ENCODE measurements around the gene S1PR1. TPM values are rescaled to one million over a fixed set of nuclear protein-coding genes. Genes with fewer than 3 reads are reported as not detected.

Gene S1PR1
- polyA plus RNA-seq, 3 donors = 0.36 to 0.64 (median 0.43) TPM

DNA sequence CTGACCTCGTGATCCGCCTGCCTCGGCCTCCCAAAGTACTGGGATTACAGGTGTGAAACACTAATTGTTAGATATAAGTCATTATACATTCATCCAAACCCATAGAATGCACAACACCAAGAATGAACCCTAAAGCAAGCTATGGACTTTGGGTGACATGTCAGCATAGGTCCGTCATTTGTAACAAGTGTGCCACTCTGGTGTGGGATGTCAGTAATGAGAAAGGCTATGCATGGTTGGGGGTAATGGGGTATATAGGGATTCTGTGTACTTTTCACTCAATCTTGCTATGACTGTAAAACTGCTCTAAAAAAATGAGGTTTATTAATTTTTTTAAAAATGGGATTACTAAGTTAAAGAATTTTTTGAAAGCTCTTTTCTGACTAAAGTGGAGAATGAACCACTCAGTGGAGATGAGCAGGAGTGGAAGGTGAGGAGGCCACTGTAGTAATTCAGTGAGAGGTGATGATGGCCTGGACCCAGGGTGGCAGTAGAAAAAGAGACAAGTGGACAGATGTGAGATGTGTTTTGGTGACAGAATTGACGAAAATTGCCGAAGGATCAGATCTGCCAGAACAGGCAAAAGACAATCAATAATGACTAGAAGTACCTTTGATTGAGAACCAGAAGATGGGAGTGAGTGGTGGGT is 21.3 kb upstream of the S1PR1 start:
- H3K79me2 ChIP-seq (ENCODE audit: insufficient read depth, low read length) = no peaks in the 10 kb centered on the region
- H3K9ac ChIP-seq (ENCODE audit: insufficient read depth, low read length, poor library complexity, severe bottlenecking) = no peak overlapping the region
- H2AFZ ChIP-seq (ENCODE audit: insufficient read depth, low read depth, low read length, poor library complexity, severe bottlenecking) = no peak overlapping the region
- no peak overlapping the region for H3K4me2 ChIP-seq (replicated peaks; ENCODE audit: extremely low read depth, low read length, poor library complexity, severe bottlenecking)
- H3K4me1 ChIP-seq (ENCODE audit: control insufficient read depth in 1 of 2, insufficient read depth in 2 of 2, low read length in 2 of 2) = no peaks in the 10 kb centered on the region
- H3K27me3 Mint-ChIP-seq (ENCODE audit: low read depth in 3 of 3) = peaks cover 0 to 3% (median 0%) of the 10 kb centered on the region in 3 donors
- no peak overlapping the region for H3K27ac Mint-ChIP-seq
- H3K4me3 Mint-ChIP-seq = no peak overlapping the region
- no peak for DNase-seq
- no peak overlapping the region for H3K4me3 ChIP-seq (replicated peaks in 1 of 3; ENCODE audit: low read depth in 2 of 3, low read length in 3 of 3)
- no peaks in the 10 kb centered on the region for H3K27me3 ChIP-seq (ENCODE audit: control insufficient read depth in 2 of 2, insufficient read depth in 2 of 2, low read length in 2 of 2)
- no peaks in the 10 kb centered on the region for H3K36me3 Mint-ChIP-seq
- no peak overlapping the region for H3K27ac ChIP-seq (ENCODE audit: low read depth in 1 of 2, low read length in 2 of 2)
- TF ChIP-seq, protein P1, sequence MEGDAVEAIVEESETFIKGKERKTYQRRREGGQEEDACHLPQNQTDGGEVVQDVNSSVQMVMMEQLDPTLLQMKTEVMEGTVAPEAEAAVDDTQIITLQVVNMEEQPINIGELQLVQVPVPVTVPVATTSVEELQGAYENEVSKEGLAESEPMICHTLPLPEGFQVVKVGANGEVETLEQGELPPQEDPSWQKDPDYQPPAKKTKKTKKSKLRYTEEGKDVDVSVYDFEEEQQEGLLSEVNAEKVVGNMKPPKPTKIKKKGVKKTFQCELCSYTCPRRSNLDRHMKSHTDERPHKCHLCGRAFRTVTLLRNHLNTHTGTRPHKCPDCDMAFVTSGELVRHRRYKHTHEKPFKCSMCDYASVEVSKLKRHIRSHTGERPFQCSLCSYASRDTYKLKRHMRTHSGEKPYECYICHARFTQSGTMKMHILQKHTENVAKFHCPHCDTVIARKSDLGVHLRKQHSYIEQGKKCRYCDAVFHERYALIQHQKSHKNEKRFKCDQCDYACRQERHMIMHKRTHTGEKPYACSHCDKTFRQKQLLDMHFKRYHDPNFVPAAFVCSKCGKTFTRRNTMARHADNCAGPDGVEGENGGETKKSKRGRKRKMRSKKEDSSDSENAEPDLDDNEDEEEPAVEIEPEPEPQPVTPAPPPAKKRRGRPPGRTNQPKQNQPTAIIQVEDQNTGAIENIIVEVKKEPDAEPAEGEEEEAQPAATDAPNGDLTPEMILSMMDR (IDR thresholded peaks at IDR 0.05) = no peak
- no peaks in the 10 kb centered on the region for H3K36me3 ChIP-seq (replicated peaks in 1 of 2; ENCODE audit: control insufficient read depth in 1 of 2, insufficient read depth in 2 of 2, low read length in 2 of 2)
- H3K9me3 Mint-ChIP-seq = no peaks in the 10 kb centered on the region
- H4K20me1 ChIP-seq (ENCODE audit: insufficient read depth, low read length) = no peaks in the 10 kb centered on the region
- 95% methylated on average over 2 of the region's 6 CpGs for WGBS (ENCODE audit: insufficient coverage)
- H3K4me1 Mint-ChIP-seq = no peaks in the 10 kb centered on the region
- intact Hi-C loops (cut with micrococcal nuclease) = no loop called here
- no peaks in the 10 kb centered on the region for H3K9me3 ChIP-seq (replicated peaks in 1 of 2; ENCODE audit: control insufficient read depth in 1 of 2, insufficient read depth in 1 of 2, low read length in 2 of 2)

DNA sequence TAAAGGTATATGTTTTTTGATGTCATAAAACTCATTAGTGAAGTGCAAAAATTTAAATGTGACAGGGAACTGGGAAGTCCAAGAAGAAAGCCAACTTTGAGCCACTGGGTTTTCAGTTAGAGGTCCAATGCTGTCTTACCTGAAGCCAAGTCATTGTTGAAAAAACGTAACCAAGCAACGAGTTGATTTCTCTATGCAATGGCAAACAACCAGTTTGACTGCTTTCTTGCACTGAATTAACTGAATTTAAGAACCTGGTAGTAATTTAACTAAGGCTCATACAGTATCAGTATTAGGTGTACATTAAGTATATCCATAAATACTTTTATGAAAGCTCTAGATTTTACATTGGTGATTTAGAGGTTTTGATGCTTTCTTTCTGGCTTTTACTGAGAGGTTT is 20.2 kb upstream of the S1PR1 start:
- Histone ChIP-seq H3K27ac (ENCODE audit: low read depth in 1 of 2, low read length in 2 of 2) (no peak overlapping the region), H3K79me2 (ENCODE audit: insufficient read depth, low read length) (no peaks in the 10 kb centered on the region), H3K27me3 (ENCODE audit: control insufficient read depth in 2 of 2, insufficient read depth in 2 of 2, low read length in 2 of 2) (no peaks in the 10 kb centered on the region), H3K9me3 (replicated peaks in 1 of 2; ENCODE audit: control insufficient read depth in 1 of 2, insufficient read depth in 1 of 2, low read length in 2 of 2) (no peaks in the 10 kb centered on the region), H3K4me1 (ENCODE audit: control insufficient read depth in 1 of 2, insufficient read depth in 2 of 2, low read length in 2 of 2) (no peaks in the 10 kb centered on the region), H3K9ac (ENCODE audit: insufficient read depth, low read length, poor library complexity, severe bottlenecking) (no peak overlapping the region), H3K4me3 (replicated peaks in 1 of 3; ENCODE audit: low read depth in 2 of 3, low read length in 3 of 3) (no peak overlapping the region), H4K20me1 (ENCODE audit: insufficient read depth, low read length) (no peaks in the 10 kb centered on the region), H3K36me3 (replicated peaks in 1 of 2; ENCODE audit: control insufficient read depth in 1 of 2, insufficient read depth in 2 of 2, low read length in 2 of 2) (no peaks in the 10 kb centered on the region), H3K4me2 (replicated peaks; ENCODE audit: extremely low read depth, low read length, poor library complexity, severe bottlenecking) (no peak overlapping the region), H2AFZ (ENCODE audit: insufficient read depth, low read depth, low read length, poor library complexity, severe bottlenecking) (no peak overlapping the region)
- no peak overlapping the region for H3K4me3 Mint-ChIP-seq
- TF ChIP-seq, protein P1 (IDR thresholded peaks at IDR 0.05) = no peak
- no peak overlapping the region for H3K27ac Mint-ChIP-seq
- H3K36me3 Mint-ChIP-seq = no peaks in the 10 kb centered on the region
- intact Hi-C loops (cut with micrococcal nuclease) = no loop called here
- no peaks in the 10 kb centered on the region for H3K9me3 Mint-ChIP-seq
- peaks cover under 1% of the 10 kb centered on the region for H3K4me1 Mint-ChIP-seq
- no CpG with 5 or more reads among the region's 2 CpGs for WGBS (ENCODE audit: insufficient coverage)
- H3K27me3 Mint-ChIP-seq (ENCODE audit: low read depth in 3 of 3) = peaks cover 0 to 3% (median 0%) of the 10 kb centered on the region in 3 donors
- no peak for DNase-seq
